ENCODE results near the gene AADACL4. TPM values are rescaled to one million over a fixed set of nuclear protein-coding genes. Genes with fewer than 3 reads are reported as not detected.

Gene AADACL4
- not detected for total RNA-seq

DNA sequence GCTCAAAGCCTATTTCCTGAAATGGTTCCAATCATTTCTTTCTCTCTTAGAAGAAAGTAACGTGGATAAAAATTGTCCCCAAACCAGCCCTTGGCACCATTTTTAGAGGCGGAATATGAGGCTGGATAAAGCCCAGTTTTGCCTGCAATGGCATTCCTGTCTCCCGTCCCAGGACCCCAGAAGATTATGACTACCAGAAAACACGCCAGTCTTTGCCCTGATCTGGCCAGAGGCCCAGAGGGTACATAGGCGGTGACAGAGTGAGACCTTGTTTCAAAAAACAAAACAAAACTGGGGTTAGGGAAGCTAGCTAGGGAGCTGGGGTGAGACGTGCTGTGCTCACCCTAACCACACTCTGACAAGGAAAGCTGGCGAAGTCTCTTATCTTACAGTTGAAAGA lies at the start of gene AADACL4:
TSS of gene AADACL4 (plus strand) at position 301 of the 400 bp plus-strand sequence. CDS start 462 bp downstream, outside the sequence.
- H3K4me1 ChIP-seq (ENCODE audit: insufficient read depth, low read length), result no peaks in the 10 kb centered on the region
- peaks cover 19% of the 10 kb centered on the region for H3K9me3 ChIP-seq (ENCODE audit: low read depth, low read length)
- H3K27me3 ChIP-seq (ENCODE audit: insufficient read depth, low read length), result no peaks in the 10 kb centered on the region
- no peak within 1 kb of the TSS for H3K4me3 ChIP-seq (ENCODE audit: low read length)

DNA sequence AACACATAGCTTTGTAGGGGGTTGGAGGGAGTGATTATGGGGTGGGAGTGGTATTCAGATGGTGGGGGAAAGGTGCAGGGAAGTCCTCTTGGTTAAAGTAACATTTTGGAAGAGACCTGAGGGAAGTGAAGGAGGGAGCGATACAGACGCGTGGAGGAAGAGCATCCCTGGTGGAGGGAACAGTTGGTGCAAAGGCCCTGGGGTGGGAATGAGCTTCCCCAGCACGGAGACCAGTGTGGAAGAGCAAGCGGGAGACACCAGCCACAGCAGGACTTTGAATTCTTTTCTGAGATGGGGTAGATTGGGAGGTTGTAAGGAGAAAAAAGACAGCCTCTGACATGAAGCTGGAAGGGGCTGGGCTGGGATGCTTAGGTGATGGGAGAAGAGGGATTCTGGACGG lies 49.4 kb upstream of the AADACL4 start:
- H3K4me1 ChIP-seq (ENCODE audit: insufficient read depth, low read length), result peaks cover 28% of the 10 kb centered on the region
- H3K9me3 ChIP-seq (ENCODE audit: low read depth, low read length), result no peaks in the 10 kb centered on the region
- no peak overlapping the region for H3K4me3 ChIP-seq (ENCODE audit: low read length)
- no peaks in the 10 kb centered on the region for H3K27me3 ChIP-seq (ENCODE audit: insufficient read depth, low read length)

DNA sequence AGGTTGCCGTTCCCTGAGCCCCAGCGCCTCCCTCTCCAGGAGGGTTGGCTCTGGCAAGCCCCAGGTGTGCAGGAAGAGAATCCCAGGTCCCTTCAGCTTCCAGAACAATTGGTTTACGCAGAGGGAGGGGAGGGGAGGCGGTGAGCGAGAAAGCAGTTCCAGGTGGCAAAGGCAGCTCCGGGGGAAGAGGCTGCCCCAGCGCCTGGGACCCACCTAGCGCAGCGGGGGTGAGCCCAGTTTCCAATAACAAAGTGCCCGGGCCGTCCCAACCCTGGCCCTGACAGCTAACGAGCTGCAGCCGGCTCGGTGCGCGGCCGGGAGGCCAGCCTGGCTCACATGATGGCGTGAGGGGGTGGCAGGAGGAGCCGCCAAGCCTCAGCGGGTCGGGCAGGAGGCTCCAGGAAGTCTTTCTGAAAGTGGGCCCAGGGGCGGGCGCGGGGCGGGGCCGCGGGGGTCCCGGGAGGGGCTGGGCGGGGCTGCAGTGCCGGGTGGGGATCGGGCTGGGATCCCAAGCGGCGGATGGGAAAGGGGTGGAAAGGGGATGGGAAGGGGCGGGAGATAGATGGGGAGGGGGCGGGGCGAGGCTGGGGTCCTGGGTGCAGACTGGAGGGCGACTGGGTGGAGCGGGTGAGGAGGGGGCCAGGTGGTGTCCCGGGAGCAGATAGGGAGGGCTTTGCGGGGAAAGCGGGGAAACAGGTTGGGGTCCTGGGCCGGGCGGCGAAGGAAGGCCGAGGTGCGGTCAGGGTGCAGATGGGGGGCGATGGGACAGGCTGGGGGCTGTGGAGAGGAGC lies 48.7 kb upstream of the AADACL4 start:
- Histone ChIP-seq H3K9me3 (ENCODE audit: low read depth, low read length) (no peaks in the 10 kb centered on the region), H3K27me3 (ENCODE audit: insufficient read depth, low read length) (no peaks in the 10 kb centered on the region), H3K4me1 (ENCODE audit: insufficient read depth, low read length) (peaks cover 28% of the 10 kb centered on the region), H3K4me3 (ENCODE audit: low read length) (peak overlapping the region; percentile 12)

DNA sequence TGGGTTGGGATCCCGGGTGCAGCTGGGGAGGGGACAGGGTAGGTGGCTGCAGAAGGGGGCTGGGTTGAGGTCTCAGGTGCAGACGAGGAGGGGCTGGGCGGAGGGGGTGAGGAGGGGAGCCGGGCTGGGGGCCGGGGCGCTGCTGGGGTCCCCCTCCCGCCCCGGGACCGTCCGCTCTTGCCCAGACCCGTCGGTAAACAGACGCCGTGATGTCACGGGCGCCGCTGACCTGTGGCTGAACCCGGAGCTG lies 48.2 kb upstream of the AADACL4 start:
- H3K27me3 ChIP-seq (ENCODE audit: insufficient read depth, low read length), result no peaks in the 10 kb centered on the region
- H3K4me1 ChIP-seq (ENCODE audit: insufficient read depth, low read length), result peaks cover 28% of the 10 kb centered on the region
- no peak overlapping the region for H3K4me3 ChIP-seq (ENCODE audit: low read length)
- no peaks in the 10 kb centered on the region for H3K9me3 ChIP-seq (ENCODE audit: low read depth, low read length)

DNA sequence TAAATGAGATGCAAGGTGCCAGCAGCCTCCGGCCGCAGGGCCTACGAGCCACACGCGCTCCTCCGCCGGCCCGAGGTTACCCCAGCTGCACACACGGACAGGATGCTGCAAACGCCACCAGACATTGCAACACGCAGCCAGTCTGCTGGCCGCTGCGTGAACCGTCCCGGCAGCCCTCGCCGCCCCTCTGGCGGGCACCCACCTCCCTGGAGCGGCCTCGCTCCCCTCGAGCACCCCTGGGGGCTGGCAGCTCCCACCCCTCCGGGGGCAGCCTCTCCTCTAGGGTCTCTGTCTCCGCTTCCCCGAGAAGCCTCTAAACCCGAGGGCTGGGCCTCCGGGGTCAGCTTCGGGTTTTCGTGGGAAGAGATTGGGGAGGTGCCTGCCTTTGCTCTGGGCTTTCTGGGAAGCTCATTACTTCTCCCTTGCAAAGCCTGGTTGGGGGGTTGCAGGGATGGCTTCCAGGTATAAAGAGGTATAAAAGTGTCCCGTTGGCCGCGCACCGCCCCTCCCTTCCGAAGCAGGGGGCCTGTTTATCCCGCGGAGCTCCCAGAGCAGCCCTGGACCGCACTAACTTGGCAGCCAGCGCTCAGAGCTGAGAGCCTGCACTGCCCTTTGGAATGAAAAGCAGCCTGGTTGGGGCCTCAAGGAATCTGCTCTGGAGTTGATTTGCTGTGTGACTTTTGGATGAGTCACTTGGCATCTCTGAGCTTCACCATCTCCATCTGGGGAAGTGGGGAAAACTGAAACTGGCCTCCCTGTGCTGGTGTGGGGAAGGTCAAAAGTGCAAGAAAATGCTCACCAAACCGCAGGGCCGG lies 47.7 kb upstream of the AADACL4 start:
- Histone ChIP-seq H3K9me3 (ENCODE audit: low read depth, low read length) (no peaks in the 10 kb centered on the region), H3K27me3 (ENCODE audit: insufficient read depth, low read length) (no peaks in the 10 kb centered on the region), H3K4me3 (ENCODE audit: low read length) (no peak overlapping the region), H3K4me1 (ENCODE audit: insufficient read depth, low read length) (peaks cover 32% of the 10 kb centered on the region)

DNA sequence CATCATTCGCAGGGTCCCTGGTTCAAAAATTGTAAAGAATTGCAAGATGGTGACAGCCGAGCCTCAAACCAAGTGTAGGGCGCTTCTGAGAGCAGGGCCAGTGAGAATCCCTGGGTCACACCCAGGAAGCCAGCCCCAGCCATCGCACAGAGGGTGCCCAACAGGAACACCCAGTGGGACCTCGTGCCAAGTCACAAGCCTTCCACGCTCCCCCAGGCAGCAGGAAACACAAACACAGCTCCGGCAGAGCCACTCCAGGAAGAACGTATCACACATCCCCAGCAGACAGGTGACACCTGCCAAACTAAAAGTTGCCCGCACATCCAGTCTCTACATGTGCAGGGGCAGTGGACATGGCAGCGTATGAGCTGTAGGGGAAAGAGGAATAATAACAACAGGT lies 46.1 kb upstream of the AADACL4 start:
- H3K4me3 ChIP-seq (ENCODE audit: low read length), result no peak overlapping the region
- H3K9me3 ChIP-seq (ENCODE audit: low read depth, low read length), result no peaks in the 10 kb centered on the region
- peaks cover 48% of the 10 kb centered on the region for H3K4me1 ChIP-seq (ENCODE audit: insufficient read depth, low read length)
- no peaks in the 10 kb centered on the region for H3K27me3 ChIP-seq (ENCODE audit: insufficient read depth, low read length)

DNA sequence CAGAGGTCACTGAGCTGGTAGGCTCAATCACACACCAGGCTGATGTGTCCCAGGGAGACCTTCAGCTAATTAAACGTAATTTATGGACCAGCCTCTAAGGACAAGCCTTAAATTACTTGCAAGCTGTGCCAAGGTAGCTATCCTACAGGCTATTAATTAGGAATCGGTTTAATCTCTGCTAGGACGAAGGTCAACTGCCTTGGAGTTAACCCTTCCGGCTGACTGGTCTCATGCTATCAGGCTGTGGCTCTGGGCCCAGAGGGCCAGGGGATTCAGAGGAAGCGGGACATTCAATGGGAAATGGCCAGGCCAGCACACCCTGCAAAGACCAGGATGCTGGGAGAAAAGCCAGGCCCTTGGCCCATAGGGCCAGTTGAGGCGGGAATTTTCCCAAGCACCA lies 44.9 kb upstream of the AADACL4 start:
- Histone ChIP-seq H3K9me3 (ENCODE audit: low read depth, low read length) (no peaks in the 10 kb centered on the region), H3K4me1 (ENCODE audit: insufficient read depth, low read length) (peaks cover 60% of the 10 kb centered on the region), H3K4me3 (ENCODE audit: low read length) (no peak overlapping the region), H3K27me3 (ENCODE audit: insufficient read depth, low read length) (no peaks in the 10 kb centered on the region)

DNA sequence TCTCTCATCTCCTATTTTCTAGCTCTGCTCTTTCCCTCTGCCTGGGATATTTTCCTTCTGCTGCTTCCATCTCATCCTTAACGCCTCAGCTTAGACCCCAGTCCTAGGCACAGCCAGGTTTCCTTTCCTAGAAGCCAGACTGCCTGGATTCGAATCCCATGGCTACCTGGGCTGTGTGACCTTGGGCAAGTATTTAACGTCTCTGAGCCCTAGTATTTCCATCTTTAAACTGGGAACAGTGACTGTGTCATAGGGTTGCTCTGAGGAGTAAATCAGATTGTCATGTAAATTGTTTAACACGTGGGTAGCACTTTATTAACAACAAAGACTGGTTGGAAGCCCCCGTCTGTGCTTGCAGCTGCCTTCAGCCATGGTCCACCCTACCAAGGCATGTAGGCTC lies 44.2 kb upstream of the AADACL4 start:
- no peaks in the 10 kb centered on the region for H3K27me3 ChIP-seq (ENCODE audit: insufficient read depth, low read length)
- no peaks in the 10 kb centered on the region for H3K9me3 ChIP-seq (ENCODE audit: low read depth, low read length)
- H3K4me3 ChIP-seq (ENCODE audit: low read length), result no peak overlapping the region
- peaks cover 65% of the 10 kb centered on the region for H3K4me1 ChIP-seq (ENCODE audit: insufficient read depth, low read length)

DNA sequence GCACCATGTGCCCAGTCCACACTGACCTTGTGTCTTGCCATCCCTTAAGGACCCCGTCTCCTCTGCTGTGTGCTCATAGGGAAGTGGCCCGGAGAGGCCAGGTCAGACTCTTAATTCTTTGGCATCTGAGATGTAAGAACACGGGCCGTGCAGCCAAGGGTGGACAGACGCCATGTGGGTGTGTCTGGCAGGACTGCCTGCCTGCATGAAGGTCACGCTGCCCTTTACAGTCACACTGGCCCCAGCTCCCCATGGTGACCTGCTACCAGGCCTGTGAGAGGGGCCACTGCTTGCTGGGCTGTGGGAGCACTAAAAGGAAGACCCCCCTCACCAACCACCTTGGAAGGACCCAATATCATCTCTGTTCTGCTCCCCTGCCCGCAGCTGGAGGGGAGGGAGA lies 43.5 kb upstream of the AADACL4 start:
- no peaks in the 10 kb centered on the region for H3K27me3 ChIP-seq (ENCODE audit: insufficient read depth, low read length)
- no peaks in the 10 kb centered on the region for H3K9me3 ChIP-seq (ENCODE audit: low read depth, low read length)
- H3K4me1 ChIP-seq (ENCODE audit: insufficient read depth, low read length), result peaks cover 65% of the 10 kb centered on the region
- H3K4me3 ChIP-seq (ENCODE audit: low read length), result no peak overlapping the region

DNA sequence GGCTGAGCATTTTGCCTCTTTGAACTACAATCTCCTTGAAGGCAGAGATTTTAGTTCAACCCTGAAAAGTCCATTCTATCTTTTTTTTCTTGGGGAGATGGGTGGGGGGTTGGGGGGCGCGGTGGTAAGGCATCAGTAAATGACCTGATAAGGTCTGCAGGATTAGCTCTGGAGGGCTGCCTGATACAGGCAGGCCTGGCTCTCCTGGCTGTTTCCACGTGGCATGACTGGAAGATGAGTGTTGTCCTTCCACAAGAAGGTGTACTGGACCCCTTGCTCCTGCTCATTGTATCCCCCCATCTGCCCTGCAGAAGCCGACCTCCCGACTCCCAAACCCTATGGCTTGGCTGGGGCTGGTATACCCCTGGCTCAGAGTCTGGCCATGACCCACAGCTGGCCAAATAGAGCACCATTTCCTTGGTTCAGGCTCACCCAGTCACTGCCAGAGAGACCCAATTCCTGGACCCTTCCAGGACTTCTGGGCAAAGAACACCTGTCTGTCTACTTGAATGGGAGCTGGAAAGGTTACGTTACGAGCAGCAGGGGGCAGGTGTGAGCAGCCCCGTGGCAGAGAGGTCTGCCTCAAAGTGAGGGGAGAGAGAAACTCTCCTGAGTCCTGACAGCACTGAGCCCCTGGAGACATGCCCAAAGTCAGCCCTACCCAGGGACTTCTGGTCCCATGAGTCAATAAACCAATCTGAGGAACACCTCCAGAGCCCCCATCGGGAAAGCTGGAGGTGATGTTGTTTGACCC lies 42.8 kb upstream of the AADACL4 start:
- H3K4me3 ChIP-seq (ENCODE audit: low read length), result no peak overlapping the region
- no peaks in the 10 kb centered on the region for H3K27me3 ChIP-seq (ENCODE audit: insufficient read depth, low read length)
- H3K4me1 ChIP-seq (ENCODE audit: insufficient read depth, low read length), result peaks cover 63% of the 10 kb centered on the region
- H3K9me3 ChIP-seq (ENCODE audit: low read depth, low read length), result no peaks in the 10 kb centered on the region

DNA sequence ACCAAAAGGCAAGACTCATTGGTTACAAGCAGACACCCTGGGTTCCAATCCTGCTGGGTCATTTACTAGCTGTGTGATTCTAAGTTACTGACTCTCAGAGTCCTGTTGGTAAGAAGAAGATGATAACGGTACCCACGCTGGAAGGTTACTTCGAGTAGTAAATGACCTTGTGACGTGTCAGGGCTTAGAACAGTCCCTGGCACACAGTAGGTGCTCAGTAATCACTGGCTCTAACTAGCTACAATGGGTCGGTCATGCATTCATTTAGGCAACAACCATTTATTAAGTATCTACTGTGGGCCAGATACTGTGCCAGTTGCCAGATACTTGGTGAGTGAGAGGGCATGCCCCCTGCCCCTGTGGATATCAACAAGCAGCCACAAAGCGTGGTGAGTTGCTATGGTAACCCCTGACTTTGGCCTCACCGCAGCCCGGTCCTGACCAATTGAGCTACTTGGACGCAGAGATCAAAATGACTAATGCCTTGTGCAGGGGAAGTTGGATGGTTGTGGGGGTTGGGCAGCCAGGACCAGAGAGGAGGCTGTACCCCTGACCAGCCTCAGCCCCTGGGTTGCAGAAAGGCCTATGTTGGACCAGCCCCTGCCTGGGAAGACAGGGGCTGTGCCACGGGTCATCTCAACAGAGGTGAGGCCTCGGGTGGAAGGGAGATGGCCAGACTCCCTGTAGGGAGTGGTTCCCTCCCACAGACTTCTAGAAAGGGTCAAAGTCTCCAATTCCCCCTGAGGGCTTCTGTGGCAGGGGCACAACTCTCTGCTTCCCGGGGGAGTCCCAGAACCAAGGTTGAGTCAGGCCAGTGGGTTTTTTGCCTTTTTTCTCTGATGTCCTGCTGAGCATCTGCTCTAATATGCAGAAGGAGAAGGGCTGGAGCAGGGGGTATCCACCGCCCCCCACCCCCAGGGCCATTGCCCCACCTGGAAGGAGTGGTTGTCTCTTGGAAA lies 41.9 kb upstream of the AADACL4 start:
- H3K27me3 ChIP-seq (ENCODE audit: insufficient read depth, low read length), result no peaks in the 10 kb centered on the region
- no peaks in the 10 kb centered on the region for H3K9me3 ChIP-seq (ENCODE audit: low read depth, low read length)
- H3K4me1 ChIP-seq (ENCODE audit: insufficient read depth, low read length), result peaks cover 53% of the 10 kb centered on the region
- no peak overlapping the region for H3K4me3 ChIP-seq (ENCODE audit: low read length)

DNA sequence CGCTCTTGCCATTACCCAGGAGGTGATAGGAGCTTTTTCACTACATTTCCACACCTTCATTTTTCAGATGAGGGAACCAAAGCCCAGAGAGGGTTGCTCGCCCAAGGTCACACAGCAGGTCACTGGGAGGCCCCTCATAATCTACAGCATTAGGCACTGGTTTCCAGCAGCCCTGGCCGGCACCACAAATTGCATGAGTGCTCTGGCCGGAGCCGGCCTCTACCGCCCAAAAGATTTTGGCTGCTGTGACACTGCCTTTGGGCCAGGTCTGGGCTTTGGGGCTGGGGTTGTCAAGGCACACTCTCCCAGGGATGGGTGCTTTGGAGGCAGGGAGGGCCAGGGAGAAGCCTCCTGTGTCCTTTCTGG lies 41.2 kb upstream of the AADACL4 start:
- Histone ChIP-seq H3K4me3 (ENCODE audit: low read length) (no peak overlapping the region), H3K9me3 (ENCODE audit: low read depth, low read length) (no peaks in the 10 kb centered on the region), H3K27me3 (ENCODE audit: insufficient read depth, low read length) (no peaks in the 10 kb centered on the region), H3K4me1 (ENCODE audit: insufficient read depth, low read length) (peaks cover 47% of the 10 kb centered on the region)

DNA sequence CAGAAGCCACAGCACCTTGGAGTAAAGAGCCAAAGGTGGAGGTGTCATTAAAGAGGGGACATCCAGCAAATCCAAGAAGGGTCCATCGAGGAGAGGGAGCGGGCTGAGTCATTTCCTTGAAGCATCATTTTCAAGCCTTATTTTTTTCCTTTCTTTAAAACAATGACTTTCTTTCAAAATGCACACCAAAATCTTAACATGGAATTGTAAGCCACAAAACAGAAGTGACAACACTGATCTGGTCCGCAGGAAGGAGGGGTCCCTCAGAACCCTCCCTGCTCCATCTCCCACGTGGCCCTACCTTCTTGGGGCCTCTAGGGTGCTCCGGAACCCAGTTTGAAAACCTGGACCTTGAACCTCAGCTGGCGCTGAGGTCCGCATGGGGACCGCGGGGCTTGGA lies 40.7 kb upstream of the AADACL4 start:
- H3K4me1 ChIP-seq (ENCODE audit: insufficient read depth, low read length), result peaks cover 42% of the 10 kb centered on the region
- no peaks in the 10 kb centered on the region for H3K9me3 ChIP-seq (ENCODE audit: low read depth, low read length)
- H3K27me3 ChIP-seq (ENCODE audit: insufficient read depth, low read length), result no peaks in the 10 kb centered on the region
- no peak overlapping the region for H3K4me3 ChIP-seq (ENCODE audit: low read length)

DNA sequence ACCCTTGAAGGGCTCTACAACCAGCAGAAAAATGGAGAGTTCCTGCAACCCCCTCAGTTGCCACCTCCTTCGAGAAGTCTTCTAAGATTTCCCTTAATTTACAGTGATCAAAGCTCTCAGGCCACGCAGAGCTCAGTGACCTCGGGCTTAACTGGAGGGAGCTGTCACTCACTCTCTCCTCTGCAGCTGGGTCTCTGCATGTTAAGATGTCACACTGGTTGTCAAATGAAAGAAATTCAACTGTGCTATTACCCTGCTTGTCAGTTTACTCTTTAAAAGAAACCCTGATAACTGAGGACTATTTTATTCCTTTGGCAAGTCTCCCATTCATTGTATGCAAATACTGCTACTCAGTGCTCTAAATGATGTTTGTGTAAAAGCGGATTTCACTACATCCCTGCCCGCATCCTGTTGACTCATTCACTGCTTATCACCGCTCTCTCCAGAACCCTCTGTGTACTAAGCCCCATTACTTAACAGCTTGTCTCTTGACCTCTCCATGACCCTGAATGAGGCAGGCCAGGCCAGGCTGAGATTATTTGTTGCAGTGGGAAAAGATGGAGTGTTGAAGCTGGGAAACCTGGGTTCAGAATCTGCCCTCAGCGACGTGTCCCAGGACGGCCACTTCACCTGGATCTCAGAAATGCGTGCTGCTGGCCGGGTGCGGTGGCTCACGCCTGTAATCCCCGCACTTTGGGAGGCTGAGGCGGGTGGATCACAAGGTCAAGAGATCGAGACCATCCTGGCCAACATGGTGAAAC lies 39.6 kb upstream of the AADACL4 start:
- Histone ChIP-seq H3K4me1 (ENCODE audit: insufficient read depth, low read length) (peaks cover 42% of the 10 kb centered on the region), H3K27me3 (ENCODE audit: insufficient read depth, low read length) (no peaks in the 10 kb centered on the region), H3K9me3 (ENCODE audit: low read depth, low read length) (no peaks in the 10 kb centered on the region), H3K4me3 (ENCODE audit: low read length) (no peak overlapping the region)

Measured in mononuclear cell (primary cell).